SK-N-SH (cell line): ENCODE data around the gene LPAR1. TPM values are rescaled to one million over a fixed set of nuclear protein-coding genes. Genes with fewer than 3 reads are reported as not detected.

Experiments used
- CTCF ChIA-PET: fragments of 300-600, 350-600 bp; formaldehyde crosslinking; extraction: SDS; loops from one replicate; lab custom pipeline; 2021; lab: Yijun Ruan, JAX
- POLR2A ChIA-PET: fragments of 350-600 bp; sonication (Branson Sonifier 250); formaldehyde crosslinking; extraction: SDS; loops from one replicate; lab custom pipeline; 2020; ENCODE audit warnings: antibody characterized with exemption, inconsistent platforms; lab: Yijun Ruan, JAX
- DNase-seq: peaks from one replicate; pipeline ENCODE4 v3.0.0; 2012
- H2AFZ ChIP-seq: fragments of 200-600 bp; sonication (generic); 2 replicates; pipeline ENCODE4 v1.8.1; 2016; ENCODE audit warnings: antibody characterized with exemption, mild to moderate bottlenecking, low read depth
- H3F3A ChIP-seq: fragments of 200-600 bp; sonication (generic); replicated peaks from 2 replicates; pipeline ENCODE3; 2016; ENCODE audit warnings: antibody characterized with exemption, mild to moderate bottlenecking; ENCODE audit not compliant: insufficient read depth
- H3K27ac ChIP-seq, 2 experiments: fragments of 200-500 bp in 1 of 2; fragments of 200-600 bp in 1 of 2; sonication (Bioruptor generic) in 1 of 2; sonication (generic), shearing (Covaris generic) in 1 of 2; 2 replicates each; pipeline versions ENCODE4 v1.5.1 to v1.6.1; 2014 to 2016; ENCODE audit warnings: low read depth in 2 of 2, inconsistent platforms in 1 of 2, low read length in 1 of 2, mild to moderate bottlenecking in 1 of 2, mixed read lengths in 1 of 2
- H3K27me3 ChIP-seq: fragments of 200-600 bp; sonication (generic), shearing (Covaris generic); 2 replicates; pipeline ENCODE4 v1.6.1; 2016; ENCODE audit warnings: mixed run types; ENCODE audit not compliant: insufficient read depth
- H3K36me3 ChIP-seq, 2 experiments: fragments of 200-500 bp in 1 of 2; fragments of 200-600 bp in 1 of 2; sonication (Bioruptor generic) in 1 of 2; sonication (generic) in 1 of 2; replicated peaks in 1 of 2; 2 replicates each; pipeline versions ENCODE3 to v1.5.1; 2014 to 2016; ENCODE audit warnings: low read length in 1 of 2, mild to moderate bottlenecking in 1 of 2; ENCODE audit not compliant: insufficient read depth in 2 of 2, control insufficient read depth in 1 of 2
- H3K4me1 ChIP-seq, 2 experiments: fragments of 200-500 bp in 1 of 2; fragments of 200-600 bp in 1 of 2; sonication (Bioruptor generic) in 1 of 2; sonication (generic), shearing (Covaris generic) in 1 of 2; 2 replicates each; pipeline versions ENCODE4 v1.5.1 to v1.6.1; 2014 to 2016; ENCODE audit warnings: low read depth in 1 of 2, low read length in 1 of 2, mixed run types in 1 of 2; ENCODE audit not compliant: insufficient read depth in 2 of 2, control insufficient read depth in 1 of 2
- H3K4me2 ChIP-seq: fragments of 200-600 bp; sonication (generic), shearing (Covaris generic); 2 replicates; pipeline ENCODE4 v1.6.1; 2017; ENCODE audit warnings: mixed run types
- H3K4me3 ChIP-seq, 2 experiments: fragments of 200-500 bp in 1 of 2; fragments of 200-600 bp in 1 of 2; sonication (Bioruptor generic) in 1 of 2; sonication (generic), shearing (Covaris generic) in 1 of 2; 2 replicates each; pipeline versions ENCODE4 v1.5.1 to v1.8.1; 2014 to 2016; ENCODE audit warnings: low read depth in 2 of 2, inconsistent platforms in 1 of 2, low read length in 1 of 2, mild to moderate bottlenecking in 1 of 2, mixed read lengths in 1 of 2, moderate library complexity in 1 of 2
- H3K79me2 ChIP-seq: fragments of 200-600 bp; sonication (generic); 2 replicates; pipeline ENCODE4 v1.8.1; 2017; ENCODE audit warnings: mild to moderate bottlenecking; ENCODE audit not compliant: insufficient read depth
- H3K9ac ChIP-seq: fragments of 200-600 bp; sonication (generic); 2 replicates; pipeline ENCODE4 v1.6.1; 2017; ENCODE audit warnings: mixed run types
- H3K9me2 ChIP-seq: fragments of 200-600 bp; sonication (generic); 2 replicates; pipeline ENCODE4 v1.6.1; 2017; ENCODE audit warnings: mixed run types
- H3K9me3 ChIP-seq: fragments of 200-600 bp; sonication (generic); 2 replicates; pipeline ENCODE4 v1.6.1; 2017; ENCODE audit warnings: mixed run types, mild to moderate bottlenecking, moderate library complexity
- H4K20me1 ChIP-seq: fragments of 200-600 bp; sonication (generic); 2 replicates; pipeline ENCODE4 v1.6.1; 2017; ENCODE audit warnings: mild to moderate bottlenecking, mixed run types; ENCODE audit not compliant: insufficient read depth
- CTCF ChIP-seq: fragments of 200-600 bp; sonication (generic); IDR thresholded peaks from 2 replicates; pipeline ENCODE4 v1.6.1; 2017; ENCODE audit warnings: antibody characterized with exemption, mild to moderate bottlenecking, moderate library complexity
- EZH2phosphoT487 ChIP-seq: fragments of 200-600 bp; sonication (generic); IDR thresholded peaks from 2 replicates; pipeline ENCODE4 v1.6.1; 2017; ENCODE audit warnings: low read depth, mixed run types, mild to moderate bottlenecking, antibody characterized with exemption, moderate library complexity, borderline replicate concordance
- MAX ChIP-seq: IDR thresholded peaks from 2 replicates; pipeline ENCODE4 v1.4.0; 2012; ENCODE audit warnings: low read depth
- MXI1 ChIP-seq: IDR thresholded peaks from 2 replicates; pipeline ENCODE4 v1.6.1; 2012; ENCODE audit warnings: mild to moderate bottlenecking, low read depth, low read length, improper control_type of control experiment
- NRF1 ChIP-seq: IDR thresholded peaks from 2 replicates; pipeline ENCODE4 v1.6.1; 2012; ENCODE audit warnings: low read depth, mild to moderate bottlenecking, low read length
- PBX3 ChIP-seq: IDR thresholded peaks from 2 replicates; pipeline ENCODE4; 2012
- RFX5 ChIP-seq: IDR thresholded peaks from 2 replicates; pipeline ENCODE4 v1.6.1; 2012; ENCODE audit warnings: mild to moderate bottlenecking, improper control_type of control experiment, low read length
- RXRA ChIP-seq: IDR thresholded peaks from 2 replicates; pipeline ENCODE4 v1.4.0; 2012; ENCODE audit warnings: low read depth, mild to moderate bottlenecking, borderline replicate concordance
- SIN3A ChIP-seq: IDR thresholded peaks from 2 replicates; pipeline ENCODE4 v1.6.1; 2012; ENCODE audit warnings: low read depth, mild to moderate bottlenecking, low read length, moderate library complexity, borderline replicate concordance
- SMC3 ChIP-seq: IDR thresholded peaks from 2 replicates; pipeline ENCODE4 v1.6.1; 2012; ENCODE audit warnings: low read depth, low read length, improper control_type of control experiment
- TAF1 ChIP-seq: IDR thresholded peaks from 2 replicates; pipeline ENCODE4 v1.6.1; 2012; ENCODE audit warnings: low read depth, mild to moderate bottlenecking, low read length, moderate library complexity, borderline replicate concordance
- TCF12 ChIP-seq: IDR thresholded peaks from 2 replicates; pipeline ENCODE4 v1.4.0; 2012
- TEAD4 ChIP-seq: IDR thresholded peaks from 2 replicates; pipeline ENCODE4 v1.4.0; 2012; ENCODE audit warnings: mild to moderate bottlenecking, borderline replicate concordance; ENCODE audit not compliant: insufficient read depth
- USF2 ChIP-seq: fragments of 150-350 bp; IDR thresholded peaks from 2 replicates; pipeline ENCODE4 v1.6.1; 2017; ENCODE audit warnings: antibody characterized with exemption, low read length, low read depth, borderline replicate concordance
- YY1 ChIP-seq: IDR thresholded peaks from 2 replicates; pipeline ENCODE4 v1.4.0; 2012; ENCODE audit warnings: low read depth, mild to moderate bottlenecking
- ZBTB33 ChIP-seq: IDR thresholded peaks from 2 replicates; pipeline ENCODE4 v1.4.0; 2012; ENCODE audit warnings: low read depth, borderline replicate concordance
- WGBS: methylation state at CpG from one replicate; pipeline ENCODE4 v1.1.6; 2017; ENCODE audit warnings: low lambda C conversion rate; 5-methylcytosine and 5-hydroxymethylcytosine counted together
- polyA plus RNA-seq, 3 experiments: library from polyadenylated mRNA; depleted of rRNA; stranded (reverse); fragments of >200 nt; gene quantifications; 2 replicates each; pipeline ENCODE4 v1.2.3, GENCODE V29; 2012

The LPAR1 gene
- polyA plus RNA-seq, 1 of the 3 experiments (the other 2 are of a cell fraction): 9.4 TPM

GRCh38 chr9:110952540-110952859 lies 85.8 kb downstream of the LPAR1 start:
- no peaks in the 10 kb centered on the region for H4K20me1 ChIP-seq
- H3K4me3 ChIP-seq: no peak overlapping the region
- H3K27me3 ChIP-seq: no peaks in the 10 kb centered on the region
- H3F3A ChIP-seq: no peaks in the 10 kb centered on the region
- H3K36me3 ChIP-seq: no peaks in the 10 kb centered on the region
- H3K27ac ChIP-seq: no peak overlapping the region
- ChIA-PET POLR2A (no interaction called here), CTCF (no interaction called here)
- H3K9me2 ChIP-seq: no peaks in the 10 kb centered on the region
- WGBS: no CpG with 5 or more reads among the region's 4 CpGs
- TF ChIP-seq MXI1 (no peak), TEAD4 (no peak), SIN3A (no peak), MAX (no peak), RFX5 (no peak), EZH2phosphoT487 (no peak), NRF1 (no peak), RXRA (no peak), YY1 (no peak), TCF12 (no peak), USF2 (no peak), SMC3 (no peak), ZBTB33 (no peak), TAF1 (no peak)
- no peaks in the 10 kb centered on the region for H3K79me2 ChIP-seq
- no peak overlapping the region for H3K4me2 ChIP-seq
- no peak for DNase-seq
- H3K9me3 ChIP-seq: peaks cover 3% of the 10 kb centered on the region; the same call in 1 of the 2 replicates
- peaks cover 0 to 4% of the 10 kb centered on the region in 2 experiments; a peak in 2 of 4 replicates for H3K4me1 ChIP-seq
- H3K9ac ChIP-seq: no peak overlapping the region
- no peak overlapping the region for H2AFZ ChIP-seq

- Histone ChIP-seq H4K20me1 (no peaks in the 10 kb centered on the region), H3K9ac (no peak overlapping the region), H3K9me3 (no peaks in the 10 kb centered on the region; the same call in 1 of the 2 replicates), H3K36me3 (no peaks in the 10 kb centered on the region), H3K4me2 (no peak overlapping the region), H2AFZ (no peak overlapping the region), H3K27me3 (no peaks in the 10 kb centered on the region), H3K79me2 (no peaks in the 10 kb centered on the region), H3K9me2 (no peaks in the 10 kb centered on the region), H3K4me1 (peaks cover 0 to 5% of the 10 kb centered on the region in 2 experiments; a peak in 2 of 4 replicates), H3K27ac (no peak overlapping the region), H3K4me3 (no peak overlapping the region), H3F3A (no peaks in the 10 kb centered on the region)
- DNase-seq: no peak
- ChIA-PET POLR2A (no interaction called here), CTCF (no interaction called here)
- TF ChIP-seq PBX3 (no peak), EZH2phosphoT487 (no peak), CTCF (no peak)
- WGBS: 80% methylated on average over 4 of the region's 4 CpGs
These were observed 86.3 kb downstream of the LPAR1 start for GRCh38 chr9:110951805-110952539.
